K562 (cell line): Measurements from ENCODE around the gene DSCAM. TPM values are rescaled to one million over a fixed set of nuclear protein-coding genes. Genes with fewer than 3 reads are reported as not detected.

Source experiments
- ATAC-seq: fragments of 200-7000 bp; cut with Tn5 transposase; 3 replicates; pipeline ENCODE4 v1.9.1; 2020; ENCODE audit warnings: moderate library complexity
- BruUV-seq: library from RNA; stranded (reverse); fragments of 400-500 nt; replicated peaks from 2 replicates; lab custom pipeline; 2021; lab: Mats Ljungman, UMichigan
- CTCF ChIA-PET: fragments of 300-600 bp; formaldehyde crosslinking; extraction: SDS; loops from one replicate; lab custom pipeline; 2021; ENCODE audit warnings: low intra/inter-chr PET ratio; lab: Yijun Ruan, JAX
- POLR2A ChIA-PET: fragments of 300-600, 350-650 bp; sonication (Branson Sonifier 250); formaldehyde crosslinking; extraction: SDS; loops from one replicate; lab custom pipeline; 2021; ENCODE audit warnings: antibody characterized with exemption, inconsistent platforms; lab: Yijun Ruan, JAX
- DNase-seq, 4 experiments: peaks; one replicate each; pipeline versions ENCODE4 v3.0.0 to v3.0.0-alpha.2; 2011 to 2018; ENCODE audit warnings: low spot score in 3 of 4, mixed read lengths in 3 of 4; ENCODE audit errors: extremely low read depth in 1 of 4
- FAIRE-seq: peaks from 2 replicates; lab custom pipeline; 2011; peaks lifted over from hg19 to GRCh38; lab: Jason Lieb, UNC
- H2AFZ ChIP-seq: 2 replicates; pipeline ENCODE4 v1.6.0; 2011; ENCODE audit warnings: low read depth, low read length, control low read depth, inconsistent platforms
- H3K27ac ChIP-seq: fragments of 200-600 bp; 3 replicates; pipeline ENCODE4 v1.8.0; 2011; ENCODE audit warnings: low read depth, mild to moderate bottlenecking, control low read depth, inconsistent platforms, low read length, moderate library complexity, mixed read lengths; ENCODE audit errors: extremely low read depth
- H3K27me3 ChIP-seq, 2 experiments: fragments of 300-600 bp in 1 of 2; 2 replicates in 1 of 2; 3 replicates in 1 of 2; pipeline versions ENCODE4 v1.6.0 to v1.8.0; 2011; ENCODE audit warnings: inconsistent platforms in 2 of 2, low read length in 2 of 2, mild to moderate bottlenecking in 1 of 2, mixed read lengths in 1 of 2, moderate library complexity in 1 of 2; ENCODE audit not compliant: control insufficient read depth in 2 of 2, insufficient read depth in 2 of 2
- H3K36me3 ChIP-seq: fragments of 300-600 bp; 3 replicates; pipeline ENCODE4 v1.8.0; 2011; ENCODE audit warnings: mild to moderate bottlenecking, low read length, inconsistent platforms; ENCODE audit not compliant: control insufficient read depth, insufficient read depth
- H3K4me1 ChIP-seq, 2 experiments: fragments of 200-600 bp in 1 of 2; replicated peaks in 1 of 2; 2 replicates in 1 of 2; 3 replicates in 1 of 2; pipeline versions ENCODE4 v1.5.1 to v1.8.0; 2011; ENCODE audit warnings: inconsistent platforms in 2 of 2, low read length in 2 of 2, mild to moderate bottlenecking in 1 of 2, mixed read lengths in 1 of 2, moderate library complexity in 1 of 2; ENCODE audit not compliant: control insufficient read depth in 2 of 2, insufficient read depth in 2 of 2
- H3K4me2 ChIP-seq: 2 replicates; pipeline ENCODE4 v1.6.1; 2011; ENCODE audit warnings: low read length, control low read depth, inconsistent platforms, mixed read lengths; ENCODE audit not compliant: insufficient read depth
- H3K4me3 ChIP-seq: fragments of 200-600 bp; sonication (generic), shearing (Covaris generic); 2 replicates; pipeline ENCODE4 v1.5.1; 2016; ENCODE audit warnings: control low read depth, inconsistent platforms
- H3K79me2 ChIP-seq: fragments of 200-600 bp; 3 replicates; pipeline ENCODE4 v1.8.0; 2011; ENCODE audit warnings: low read length, inconsistent platforms; ENCODE audit not compliant: control insufficient read depth, insufficient read depth
- H3K9ac ChIP-seq, 2 experiments: 2 replicates each; pipeline versions ENCODE4 v1.6.0 to v1.6.1; 2011; ENCODE audit warnings: low read depth in 2 of 2, low read length in 2 of 2, control low read depth in 1 of 2, inconsistent platforms in 1 of 2, mild to moderate bottlenecking in 1 of 2, mixed read lengths in 1 of 2; ENCODE audit not compliant: insufficient read depth in 1 of 2
- H3K9me1 ChIP-seq: one replicate; pipeline ENCODE4 v1.6.0; 2011; ENCODE audit warnings: inconsistent platforms, mild to moderate bottlenecking, low read length, moderate library complexity; ENCODE audit not compliant: control insufficient read depth, insufficient read depth
- H3K9me3 ChIP-seq: replicated peaks from 2 replicates; pipeline ENCODE4 v1.5.1; 2011; ENCODE audit warnings: low read depth, low read length, inconsistent platforms; ENCODE audit not compliant: control insufficient read depth, insufficient read depth
- H4K20me1 ChIP-seq: replicated peaks from 2 replicates; pipeline ENCODE4 v1.6.1; 2011; ENCODE audit warnings: low read length, inconsistent platforms, mixed read lengths; ENCODE audit not compliant: control insufficient read depth, insufficient read depth
- GTF2E2 ChIP-seq: fragments of 200-800 bp; sonication (Bioruptor generic); IDR thresholded peaks from 2 replicates; pipeline ENCODE4 v1.6.1; 2016; ENCODE audit warnings: missing genetic modification characterization, missing compliant biosample characterization
- MTA2 ChIP-seq: fragments of 450-650 bp; IDR thresholded peaks from 2 replicates; pipeline ENCODE4 v1.6.1; 2016; ENCODE audit warnings: low read depth
- RBM17 ChIP-seq: fragments of 200-400 bp; formaldehyde crosslinking; IDR thresholded peaks from 2 replicates; pipeline ENCODE4 v1.6.1; 2017; ENCODE audit warnings: low read depth, mild to moderate bottlenecking, low read length, borderline replicate concordance
- SNRNP70 ChIP-seq: fragments of 200-400 bp; formaldehyde crosslinking; optimal IDR thresholded peaks from 2 replicates; pipeline ENCODE3; 2017; ENCODE audit warnings: low read depth, low read length
- TEAD1 ChIP-seq, 2 experiments: fragments of 450-650 bp in 1 of 2; sonication (generic) in 1 of 2; formaldehyde crosslinking; IDR thresholded peaks; 2 replicates each; pipeline versions ENCODE4 v1.4.0 to v1.8.0; 2020 to 2022; ENCODE audit warnings: mild to moderate bottlenecking in 2 of 2, missing genetic modification reagents in 1 of 2
- ZNF174 ChIP-seq: fragments of 250-450 bp; sonication (Bioruptor Pico); IDR thresholded peaks from 2 replicates; pipeline ENCODE4 v1.4.0; 2020; ENCODE audit warnings: mild to moderate bottlenecking
- WGBS: fragments of 100-300 bp; shearing (Covaris generic); methylation state at CpG from one replicate; pipeline ENCODE4 v1.1.6; 2016; ENCODE audit warnings: low coverage, mixed read lengths; ENCODE audit not compliant: insufficient coverage; ENCODE audit errors: missing lambda C conversion rate; 5-methylcytosine and 5-hydroxymethylcytosine counted together
- in situ Hi-C: fragments of 300-500 bp; cut with MboI; formaldehyde crosslinking; loops from 4 replicates; pipeline ENCODE4 v1.15.0; 2018; ENCODE audit warnings: inconsistent platforms, mixed read lengths
- intact Hi-C: fragments of 100-400 bp; cut with micrococcal nuclease; formaldehyde crosslinking; loops from 2 replicates; pipeline ENCODE4 v1.14.2; 2022
- polyA plus RNA-seq, 8 experiments: library from polyadenylated mRNA; depleted of rRNA in 4 of 8; stranded (reverse) in 5 of 8; unstranded in 3 of 8; fragments of >200 nt; fragmentation: Nextera tagmentation in 2 of 8; fragmentation: Illumina TruSeq in 1 of 8; extraction: Ambion mirVana in 2 of 8; extraction: Trizol in 1 of 8; gene quantifications; 2 replicates each; pipeline versions ENCODE4 v1.2.1 to v1.2.3, GENCODE V29; 2011 to 2014; ENCODE audit warnings: inconsistent platforms in 1 of 8, missing spikeins in 1 of 8
- total RNA-seq, 7 experiments: library from RNA; depleted of rRNA in 6 of 7; stranded (reverse); fragments of >200 nt in 6 of 7; fragmentation: Illumina TruSeq in 2 of 7; extraction: Trizol in 2 of 7; gene quantifications; 2 replicates each; pipeline versions ENCODE4 v1.2.1 to v1.2.3, GENCODE V29; 2011 to 2021; ENCODE audit warnings: low replicate concordance in 1 of 7
- TF ChIP-seq, protein P1 (sequence below): sonication (generic); formaldehyde crosslinking; IDR thresholded peaks from 2 replicates; pipeline ENCODE4 v1.8.0; 2022; ENCODE audit warnings: missing genetic modification reagents, mild to moderate bottlenecking, borderline replicate concordance
- TF ChIP-seq, protein P2 (sequence below): fragments of 250-450 bp; sonication (Bioruptor Pico); IDR thresholded peaks from 2 replicates; pipeline ENCODE4 v1.8.0; 2021; ENCODE audit warnings: mild to moderate bottlenecking, moderate library complexity
- TF ChIP-seq, protein P3 (sequence below): fragments of 450-650 bp; formaldehyde crosslinking; IDR thresholded peaks from 2 replicates; pipeline ENCODE4 v1.4.0; 2022; ENCODE audit warnings: missing genetic modification characterization

Gene DSCAM
- total and polyA plus RNA-seq, 9 of the 15 experiments (the other 6 are each of a cell fraction or from before 2014, with no cell fraction given): not detected

DNA sequence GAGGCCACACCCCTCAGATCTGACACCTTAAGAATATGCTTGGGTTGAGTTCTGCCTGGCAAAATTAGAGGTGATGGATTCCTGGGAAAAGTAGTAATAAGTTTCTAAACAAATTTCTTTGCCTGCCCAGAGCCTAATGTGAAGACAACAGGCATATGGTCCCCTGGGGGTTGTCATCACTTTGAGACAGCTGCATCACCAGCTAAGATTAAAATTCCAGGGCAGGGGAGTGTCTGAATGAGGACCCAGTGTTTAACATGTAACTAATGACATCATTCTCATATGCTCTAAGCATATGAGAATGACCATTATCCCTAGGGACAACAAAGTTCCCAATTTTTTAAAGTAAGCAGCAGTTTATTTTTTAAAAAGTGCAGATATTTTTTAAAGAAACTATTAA, 547.5 kb downstream of the DSCAM start (continued):
- no peak for TF ChIP-seq GTF2E2 (tag)
- TF ChIP-seq ZNF174: no peak
- no peak for TF ChIP-seq MTA2
- TF ChIP-seq, protein P1, sequence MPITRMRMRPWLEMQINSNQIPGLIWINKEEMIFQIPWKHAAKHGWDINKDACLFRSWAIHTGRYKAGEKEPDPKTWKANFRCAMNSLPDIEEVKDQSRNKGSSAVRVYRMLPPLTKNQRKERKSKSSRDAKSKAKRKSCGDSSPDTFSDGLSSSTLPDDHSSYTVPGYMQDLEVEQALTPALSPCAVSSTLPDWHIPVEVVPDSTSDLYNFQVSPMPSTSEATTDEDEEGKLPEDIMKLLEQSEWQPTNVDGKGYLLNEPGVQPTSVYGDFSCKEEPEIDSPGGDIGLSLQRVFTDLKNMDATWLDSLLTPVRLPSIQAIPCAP (CRISPR knock-in tag): no peak

DNA sequence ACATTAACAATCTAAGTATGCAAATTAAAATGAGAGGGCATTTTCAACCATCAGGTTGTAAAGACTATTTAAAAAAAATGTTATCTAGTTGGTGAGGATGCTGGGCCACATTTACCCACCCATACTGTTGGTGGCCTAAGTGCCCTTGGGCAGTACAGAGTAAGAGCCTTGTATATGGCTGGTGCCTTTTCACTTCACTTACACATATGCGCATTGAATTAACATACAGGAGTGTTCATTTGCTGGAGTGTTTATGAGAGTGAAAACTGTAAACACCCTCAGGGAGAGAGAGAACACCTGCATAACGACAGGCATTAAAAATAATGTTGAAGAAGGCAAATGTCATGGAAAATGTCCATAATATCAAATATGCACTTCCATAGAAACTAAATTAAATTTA, 552.6 kb downstream of the DSCAM start:
- DNase-seq (no peak), ATAC-seq (no peak), FAIRE-seq (no peak)
- H2AFZ ChIP-seq: no peak overlapping the region
- no peaks in the 10 kb centered on the region for H3K9me3 ChIP-seq
- H3K79me2 ChIP-seq: no peaks in the 10 kb centered on the region
- ChIA-PET CTCF (no interaction called here), POLR2A (no interaction called here)
- no peak overlapping the region for H3K4me3 ChIP-seq
- H3K9me1 ChIP-seq: no peaks in the 10 kb centered on the region
- no peak overlapping the region for H3K27ac ChIP-seq
- no peaks in the 10 kb centered on the region for H3K27me3 ChIP-seq
- WGBS: 3% methylated on average over 2 of the region's 2 CpGs
- H4K20me1 ChIP-seq: no peaks in the 10 kb centered on the region
- no peak for TF ChIP-seq TEAD1 (CRISPR knock-in tag; IDR thresholded peaks at IDR 0.05)
- TF ChIP-seq RBM17: no peak
- TF ChIP-seq, protein P2, sequence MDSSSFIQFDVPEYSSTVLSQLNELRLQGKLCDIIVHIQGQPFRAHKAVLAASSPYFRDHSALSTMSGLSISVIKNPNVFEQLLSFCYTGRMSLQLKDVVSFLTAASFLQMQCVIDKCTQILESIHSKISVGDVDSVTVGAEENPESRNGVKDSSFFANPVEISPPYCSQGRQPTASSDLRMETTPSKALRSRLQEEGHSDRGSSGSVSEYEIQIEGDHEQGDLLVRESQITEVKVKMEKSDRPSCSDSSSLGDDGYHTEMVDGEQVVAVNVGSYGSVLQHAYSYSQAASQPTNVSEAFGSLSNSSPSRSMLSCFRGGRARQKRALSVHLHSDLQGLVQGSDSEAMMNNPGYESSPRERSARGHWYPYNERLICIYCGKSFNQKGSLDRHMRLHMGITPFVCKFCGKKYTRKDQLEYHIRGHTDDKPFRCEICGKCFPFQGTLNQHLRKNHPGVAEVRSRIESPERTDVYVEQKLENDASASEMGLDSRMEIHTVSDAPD (CRISPR knock-in tag): no peak
- TF ChIP-seq, protein P3, sequence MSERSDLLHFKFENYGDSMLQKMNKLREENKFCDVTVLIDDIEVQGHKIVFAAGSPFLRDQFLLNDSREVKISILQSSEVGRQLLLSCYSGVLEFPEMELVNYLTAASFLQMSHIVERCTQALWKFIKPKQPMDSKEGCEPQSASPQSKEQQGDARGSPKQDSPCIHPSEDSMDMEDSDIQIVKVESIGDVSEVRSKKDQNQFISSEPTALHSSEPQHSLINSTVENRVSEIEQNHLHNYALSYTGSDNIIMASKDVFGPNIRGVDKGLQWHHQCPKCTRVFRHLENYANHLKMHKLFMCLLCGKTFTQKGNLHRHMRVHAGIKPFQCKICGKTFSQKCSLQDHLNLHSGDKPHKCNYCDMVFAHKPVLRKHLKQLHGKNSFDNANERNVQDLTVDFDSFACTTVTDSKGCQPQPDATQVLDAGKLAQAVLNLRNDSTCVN (CRISPR knock-in tag): no peak
- TF ChIP-seq SNRNP70: no peak
- no TSS peak for BruUV-seq
- no peaks in the 10 kb centered on the region for H3K36me3 ChIP-seq
- intact Hi-C loops (no loop called here), in situ Hi-C loops (no loop called here)
- no peaks in the 10 kb centered on the region for H3K4me1 ChIP-seq
- H3K4me2 ChIP-seq: no peak overlapping the region
- H3K9ac ChIP-seq: no peak overlapping the region
